DLD1 (cell line): ENCODE results near the gene RCOR2.

Experiments
- in situ Hi-C: cut with HindIII; loops from 2 replicates; pipeline ENCODE4 v1.10.0; 2017; ENCODE audit warnings: low sequenced_read_pairs

RCOR2 gene

GRCh38 chr11:63908631-63909401 is 8.1 kb downstream of the RCOR2 start:
- in situ Hi-C loops: no loop called here

- in situ Hi-C loops: no loop called here
Measured at GRCh38 chr11:63907808-63908530, 9.0 kb downstream of the RCOR2 start.

GRCh38 chr11:63907063-63907462 is 9.9 kb downstream of the RCOR2 start:
- in situ Hi-C loops: no loop called here

GRCh38 chr11:63906585-63906984 is 10.4 kb downstream of the RCOR2 start:
- in situ Hi-C loops: no loop called here

- in situ Hi-C loops: no loop called here
Measured at GRCh38 chr11:63906087-63906486, 10.9 kb downstream of the RCOR2 start.

- in situ Hi-C loops: no loop called here
Measured at GRCh38 chr11:63905179-63905578, 11.8 kb downstream of the RCOR2 start.

- in situ Hi-C loops: no loop called here
Measured at GRCh38 chr11:63904743-63905142, 12.2 kb downstream of the RCOR2 start.

- in situ Hi-C loops: no loop called here
Measured at GRCh38 chr11:63903884-63904283, 13.1 kb downstream of the RCOR2 start.

- in situ Hi-C loops: no loop called here
Measured at GRCh38 chr11:63901660-63902059, 15.3 kb downstream of the RCOR2 start.

GRCh38 chr11:63897459-63898146 is 19.4 kb downstream of the RCOR2 start:
- in situ Hi-C loops: no loop called here

- in situ Hi-C loops: no loop called here
Measured at GRCh38 chr11:63896071-63896470, 20.9 kb downstream of the RCOR2 start.

GRCh38 chr11:63893355-63893754 is 23.6 kb downstream of the RCOR2 start:
- in situ Hi-C loops: no loop called here

GRCh38 chr11:63892228-63892627 is 24.7 kb downstream of the RCOR2 start:
- in situ Hi-C loops: no loop called here

- in situ Hi-C loops: no loop called here
Measured at GRCh38 chr11:63890368-63890767, 26.6 kb downstream of the RCOR2 start.

GRCh38 chr11:63889344-63889743 is 27.6 kb downstream of the RCOR2 start:
- in situ Hi-C loops: no loop called here

GRCh38 chr11:63888170-63889086 is 28.5 kb downstream of the RCOR2 start:
- in situ Hi-C loops: no loop called here

- in situ Hi-C loops: no loop called here
Measured at GRCh38 chr11:63887386-63887999, 29.5 kb downstream of the RCOR2 start.

GRCh38 chr11:63884196-63884932 is 32.6 kb downstream of the RCOR2 start:
- in situ Hi-C loops: no loop called here

- in situ Hi-C loops: no loop called here
Measured at GRCh38 chr11:63883791-63884190, 33.2 kb downstream of the RCOR2 start.
